Mesenchymal stem cell (in vitro differentiated cells and primary cell): ENCODE data around the gene ARHGAP24.

Experiments
- DNase-seq: peaks from one replicate; pipeline ENCODE4 v3.0.0-alpha.2; 2013
- H2AFZ ChIP-seq: one replicate; pipeline ENCODE4 v1.6.1; 2013; ENCODE audit warnings: low read depth, mild to moderate bottlenecking, control low read depth, inconsistent platforms, low read length, moderate library complexity
- H2AK5ac ChIP-seq: 2 replicates; pipeline ENCODE4 v1.6.1; 2013; ENCODE audit warnings: low read length, moderate library complexity, mild to moderate bottlenecking, inconsistent platforms; ENCODE audit not compliant: severe bottlenecking
- H2BK120ac ChIP-seq: one replicate; pipeline ENCODE4 v1.6.1; 2013; ENCODE audit warnings: low read depth, mild to moderate bottlenecking, inconsistent platforms, low read length, moderate library complexity
- H2BK12ac ChIP-seq, 2 experiments: one replicate each; pipeline ENCODE4 v1.6.1; 2013; ENCODE audit warnings: inconsistent platforms in 2 of 2, low read length in 2 of 2, mild to moderate bottlenecking in 2 of 2, moderate library complexity in 2 of 2, control low read depth in 1 of 2
- H2BK15ac ChIP-seq: one replicate; pipeline ENCODE4 v1.6.1; 2013; ENCODE audit warnings: mild to moderate bottlenecking, low read depth, inconsistent platforms; ENCODE audit not compliant: poor library complexity, severe bottlenecking
- H2BK5ac ChIP-seq: 2 replicates; pipeline ENCODE4 v1.6.1; 2013; ENCODE audit warnings: low read depth, mild to moderate bottlenecking, low read length, control low read depth, inconsistent platforms; ENCODE audit not compliant: poor library complexity, severe bottlenecking
- H3K14ac ChIP-seq, 2 experiments: one replicate each; pipeline ENCODE4 v1.6.1; 2013; ENCODE audit warnings: inconsistent platforms in 2 of 2, low read length in 2 of 2, control low read depth in 1 of 2, mild to moderate bottlenecking in 1 of 2, moderate library complexity in 1 of 2
- H3K18ac ChIP-seq, 2 experiments: one replicate each; pipeline ENCODE4 v1.6.1; 2013; ENCODE audit warnings: inconsistent platforms in 2 of 2, low read length in 2 of 2, control low read depth in 1 of 2, low read depth in 1 of 2, mild to moderate bottlenecking in 1 of 2
- H3K23ac ChIP-seq, 2 experiments: one replicate each; pipeline ENCODE4 v1.6.1; 2013; ENCODE audit warnings: inconsistent platforms in 2 of 2, low read length in 2 of 2, mild to moderate bottlenecking in 2 of 2, moderate library complexity in 2 of 2, control low read depth in 1 of 2
- H3K27ac ChIP-seq: 2 replicates; pipeline ENCODE4 v1.5.1; 2013; ENCODE audit warnings: mild to moderate bottlenecking, moderate library complexity, low read length, control low read depth, inconsistent platforms; ENCODE audit not compliant: poor library complexity, severe bottlenecking
- H3K27me3 ChIP-seq, 2 experiments: 2 replicates each; pipeline versions ENCODE4 v1.6.1 to v1.7.0; 2013; ENCODE audit warnings: low read length in 2 of 2, mild to moderate bottlenecking in 2 of 2, moderate library complexity in 2 of 2, control low read depth in 1 of 2, inconsistent platforms in 1 of 2; ENCODE audit not compliant: control insufficient read depth in 1 of 2, insufficient read depth in 1 of 2
- H3K36me3 ChIP-seq, 2 experiments: 2 replicates each; pipeline versions ENCODE4 v1.6.1 to v1.7.0; 2013; ENCODE audit warnings: low read length in 2 of 2, control low read depth in 1 of 2, inconsistent platforms in 1 of 2, low read depth in 1 of 2, mild to moderate bottlenecking in 1 of 2; ENCODE audit not compliant: insufficient read depth in 2 of 2, control insufficient read depth in 1 of 2
- H3K4ac ChIP-seq, 2 experiments: one replicate each; pipeline ENCODE4 v1.6.1; 2013; ENCODE audit warnings: inconsistent platforms in 2 of 2, low read length in 2 of 2, mild to moderate bottlenecking in 2 of 2, moderate library complexity in 2 of 2, control low read depth in 1 of 2, low read depth in 1 of 2
- H3K4me1 ChIP-seq: 2 replicates; pipeline ENCODE4 v1.6.1; 2013; ENCODE audit warnings: low read depth, low read length, control low read depth; ENCODE audit not compliant: control insufficient read depth, insufficient read depth
- H3K4me2 ChIP-seq: 2 replicates; pipeline ENCODE4 v1.6.1; 2013; ENCODE audit warnings: low read length, mild to moderate bottlenecking, inconsistent platforms; ENCODE audit not compliant: poor library complexity, severe bottlenecking
- H3K4me3 ChIP-seq, 2 experiments: 2 replicates each; pipeline versions ENCODE4 v1.5.1 to v1.7.0; 2013; ENCODE audit warnings: low read length in 2 of 2, mild to moderate bottlenecking in 2 of 2, control low read depth in 1 of 2, low read depth in 1 of 2; ENCODE audit not compliant: insufficient read depth in 1 of 2
- H3K79me1 ChIP-seq: replicated peaks from 2 replicates; pipeline ENCODE4 v1.6.1; 2013; ENCODE audit warnings: mild to moderate bottlenecking, control low read depth, low read length, inconsistent platforms; ENCODE audit not compliant: poor library complexity, severe bottlenecking
- H3K9ac ChIP-seq: 2 replicates; pipeline ENCODE4 v1.7.0; 2013; ENCODE audit warnings: mild to moderate bottlenecking, low read length, moderate library complexity
- H3K9me3 ChIP-seq: 2 replicates; pipeline ENCODE4 v1.7.0; 2013; ENCODE audit warnings: mild to moderate bottlenecking, low read length; ENCODE audit not compliant: control insufficient read depth
- H4K8ac ChIP-seq: one replicate; pipeline ENCODE4 v1.6.1; 2013; ENCODE audit warnings: inconsistent platforms, mild to moderate bottlenecking, low read length, moderate library complexity
- H4K91ac ChIP-seq: one replicate; pipeline ENCODE4 v1.6.1; 2013; ENCODE audit warnings: mild to moderate bottlenecking, low read length, inconsistent platforms
- WGBS: methylation state at CpG from one replicate; pipeline ENCODE4 v1.1.7; 2013; ENCODE audit warnings: mixed read lengths; 5-methylcytosine and 5-hydroxymethylcytosine counted together

ARHGAP24 gene

DNA sequence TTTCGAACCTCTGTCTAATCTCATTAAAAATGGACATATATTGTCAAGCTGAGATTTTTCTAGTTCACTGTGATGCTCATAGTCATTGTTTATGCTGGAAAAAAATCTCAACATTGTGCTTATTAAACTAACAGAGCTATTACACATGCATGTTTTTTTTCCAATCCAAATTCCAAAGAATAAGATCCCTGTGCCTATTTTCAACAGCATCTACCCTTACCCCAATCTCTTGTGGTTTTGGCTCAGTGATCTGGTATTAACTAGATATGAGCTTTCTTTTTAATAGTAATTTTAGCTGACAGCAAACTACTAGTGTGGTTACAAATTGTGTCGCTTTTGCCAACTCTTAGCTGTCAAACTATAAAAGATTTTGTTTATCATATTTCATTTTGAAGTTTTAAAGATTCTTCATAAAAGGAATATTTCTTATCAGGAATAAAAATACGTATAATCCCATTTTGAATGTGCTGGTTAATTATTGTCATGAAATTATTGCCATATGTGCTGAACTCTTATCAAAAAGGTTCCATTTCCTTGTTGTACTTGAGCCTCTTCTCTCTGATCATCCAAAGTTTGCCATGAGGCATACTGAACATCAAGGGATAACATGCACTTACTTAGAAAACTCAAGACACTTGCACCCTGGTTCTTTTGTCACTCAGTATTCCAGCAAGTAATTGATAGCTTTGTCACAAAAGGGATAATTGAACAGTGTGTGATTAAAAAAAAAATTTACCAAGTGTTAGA lies 241.2 kb downstream of the ARHGAP24 start:
- no peaks in the 10 kb centered on the region for H3K4me1 ChIP-seq
- H3K9me3 ChIP-seq, result no peaks in the 10 kb centered on the region
- H2AK5ac ChIP-seq, result no peak overlapping the region
- H4K8ac ChIP-seq, result no peak overlapping the region
- H2AFZ ChIP-seq, result no peak overlapping the region
- no peak overlapping the region for H3K4ac ChIP-seq
- H3K27ac ChIP-seq, result no peak overlapping the region
- no peak overlapping the region for H3K14ac ChIP-seq
- H3K4me3 ChIP-seq, result no peak overlapping the region
- H2BK120ac ChIP-seq, result no peak overlapping the region
- H3K79me1 ChIP-seq, result no peaks in the 10 kb centered on the region
- H3K36me3 ChIP-seq, result no peaks in the 10 kb centered on the region
- no peak overlapping the region for H3K4me2 ChIP-seq
- no peaks in the 10 kb centered on the region for H3K27me3 ChIP-seq
- no peak overlapping the region for H3K9ac ChIP-seq
- H3K23ac ChIP-seq, result no peak overlapping the region
- H3K18ac ChIP-seq, result no peak overlapping the region
- no peak for DNase-seq
- no peak overlapping the region for H2BK15ac ChIP-seq
- H4K91ac ChIP-seq, result no peak overlapping the region
- 100% methylated on average over 1 of the region's 3 CpGs for WGBS
- H2BK12ac ChIP-seq, result no peak overlapping the region
- no peak overlapping the region for H2BK5ac ChIP-seq

DNA sequence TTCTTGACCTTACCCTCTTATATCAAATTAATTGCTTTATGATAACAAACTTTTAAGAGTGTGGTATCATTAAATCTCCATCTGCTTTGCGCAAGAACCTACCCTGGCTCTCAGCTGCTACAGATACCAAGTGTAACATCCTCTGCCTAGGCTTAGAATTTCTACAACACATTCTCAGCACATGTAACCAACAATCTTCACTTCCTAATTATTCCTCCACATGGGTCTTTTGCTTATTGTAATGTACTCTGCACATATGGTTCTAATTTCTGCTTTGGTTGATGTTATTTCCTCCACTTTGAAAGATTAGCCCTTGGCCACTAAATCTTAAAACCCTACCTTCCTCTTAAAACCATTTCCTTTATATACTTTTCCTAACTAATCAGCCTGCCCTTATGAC lies 242.4 kb downstream of the ARHGAP24 start:
- no peaks in the 10 kb centered on the region for H3K4me1 ChIP-seq
- H2BK120ac ChIP-seq, result no peak overlapping the region
- H2AFZ ChIP-seq, result no peak overlapping the region
- no peak for DNase-seq
- WGBS, result 93% methylated on average over 1 of the region's 1 CpG
- no peak overlapping the region for H2BK15ac ChIP-seq
- no peak overlapping the region for H4K91ac ChIP-seq
- no peaks in the 10 kb centered on the region for H3K27me3 ChIP-seq
- no peak overlapping the region for H2BK12ac ChIP-seq
- H3K4me2 ChIP-seq, result no peak overlapping the region
- no peak overlapping the region for H4K8ac ChIP-seq
- H3K4me3 ChIP-seq, result no peak overlapping the region
- no peaks in the 10 kb centered on the region for H3K9me3 ChIP-seq
- no peak overlapping the region for H3K18ac ChIP-seq
- no peak overlapping the region for H3K14ac ChIP-seq
- no peak overlapping the region for H3K23ac ChIP-seq
- peaks cover 0 to 6% of the 10 kb centered on the region in 2 experiments for H3K36me3 ChIP-seq
- H3K27ac ChIP-seq, result no peak overlapping the region
- no peaks in the 10 kb centered on the region for H3K79me1 ChIP-seq
- peak overlapping the region; percentile 13 for H3K9ac ChIP-seq
- no peak overlapping the region for H2BK5ac ChIP-seq
- H3K4ac ChIP-seq, result no peak overlapping the region
- no peak overlapping the region for H2AK5ac ChIP-seq

DNA sequence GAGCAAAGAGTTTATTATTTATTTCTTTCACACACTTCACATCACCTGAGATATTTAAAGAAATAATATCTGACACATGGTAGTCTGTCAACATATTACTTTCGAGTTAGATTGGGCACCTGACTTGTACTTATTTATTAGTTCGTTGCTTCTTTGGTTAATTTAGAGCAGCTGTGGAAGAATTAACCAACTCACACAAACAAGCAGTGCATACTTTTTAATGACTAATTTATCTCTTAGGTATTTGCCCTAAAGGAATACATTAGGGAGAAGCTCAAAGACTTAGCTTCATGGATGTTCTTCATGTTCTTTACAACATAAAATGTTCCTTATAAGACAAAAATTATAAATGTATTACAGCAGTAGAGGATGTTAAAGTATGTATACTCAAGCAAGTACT lies 242.9 kb downstream of the ARHGAP24 start:
- Histone ChIP-seq H3K9me3 (no peaks in the 10 kb centered on the region), H2BK5ac (no peak overlapping the region), H3K4ac (no peak overlapping the region), H3K4me1 (no peaks in the 10 kb centered on the region), H2BK120ac (no peak overlapping the region), H2AK5ac (no peak overlapping the region), H3K9ac (peak overlapping the region; percentile 13), H4K8ac (no peak overlapping the region), H2BK15ac (no peak overlapping the region), H3K79me1 (no peaks in the 10 kb centered on the region), H3K18ac (no peak overlapping the region), H3K27me3 (no peaks in the 10 kb centered on the region), H2BK12ac (no peak overlapping the region), H2AFZ (no peak overlapping the region), H3K14ac (no peak overlapping the region), H3K23ac (no peak overlapping the region), H3K4me3 (no peak overlapping the region), H3K36me3 (peaks cover 0 to 10% of the 10 kb centered on the region in 2 experiments), H3K4me2 (no peak overlapping the region), H3K27ac (no peak overlapping the region), H4K91ac (no peak overlapping the region)
- WGBS, result no CpG with 5 or more reads among the region's 2 CpGs
- no peak for DNase-seq

DNA sequence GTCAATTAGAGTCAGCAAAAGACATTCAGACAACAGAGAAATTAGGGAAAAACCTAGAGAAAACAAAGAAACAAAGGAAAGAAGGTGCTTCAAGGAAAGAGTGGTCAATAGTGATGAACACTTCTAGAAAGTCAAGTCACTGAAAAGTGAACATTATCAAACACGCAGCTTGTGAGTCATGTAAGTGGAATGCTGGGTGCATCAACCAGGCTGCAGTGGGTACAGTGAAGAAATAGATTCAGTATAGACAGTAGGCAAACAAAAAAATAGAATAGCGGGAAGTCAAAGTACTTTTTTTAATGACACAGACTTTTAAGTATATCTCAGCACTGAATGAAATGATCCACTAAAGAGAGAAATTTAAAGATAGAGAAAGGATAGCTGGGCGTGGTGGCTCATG lies 245.8 kb downstream of the ARHGAP24 start:
- 46% methylated on average over 2 of the region's 3 CpGs for WGBS
- DNase-seq, result peak; percentile 63
- Histone ChIP-seq H3K9ac (no peak overlapping the region), H3K36me3 (peaks cover 0 to 16% of the 10 kb centered on the region in 2 experiments), H3K27me3 (no peaks in the 10 kb centered on the region), H3K4ac (no peak overlapping the region), H2BK12ac (no peak overlapping the region), H4K8ac (no peak overlapping the region), H3K18ac (no peak overlapping the region), H3K23ac (no peak overlapping the region), H2BK15ac (no peak overlapping the region), H3K9me3 (no peaks in the 10 kb centered on the region), H3K4me3 (no peak overlapping the region), H2AFZ (no peak overlapping the region), H4K91ac (no peak overlapping the region), H2AK5ac (no peak overlapping the region), H3K4me1 (no peaks in the 10 kb centered on the region), H3K4me2 (no peak overlapping the region), H3K27ac (no peak overlapping the region), H3K79me1 (no peaks in the 10 kb centered on the region), H3K14ac (no peak overlapping the region), H2BK5ac (no peak overlapping the region), H2BK120ac (no peak overlapping the region)
